Omental fat pad (tissue), 4 donors: ENCODE measurements around the gene SLC36A4. TPM values are rescaled to one million over a fixed set of nuclear protein-coding genes. Genes with fewer than 3 reads are reported as not detected.
"Not testable (repeated sequence)": the region's sequence is repeated elsewhere in the genome, so short reads cannot be mapped to it uniquely, and the experiment has no call there.

Source experiments
- ATAC-seq: fragments of 150-250 bp; one replicate; pipeline ENCODE4 v1.9.1; 2016; ENCODE audit warnings: mild to moderate bottlenecking, moderate library complexity; ENCODE audit not compliant: low FRiP score
- DNase-seq: peaks from one replicate; pipeline ENCODE4 v3.0.0-alpha.2; 2019; ENCODE audit warnings: low spot score
- CTCF ChIP-seq, 3 donors: fragments of 450-650 bp; IDR thresholded peaks; one replicate each; pipeline ENCODE4 v1.5.1; 2016 to 2017; ENCODE audit warnings: antibody characterized with exemption in 3 of 3, mild to moderate bottlenecking in 3 of 3, moderate library complexity in 2 of 3
- small RNA-seq: library from RNA; depleted of rRNA; stranded (forward); fragments of <200 nt; gene quantifications from one replicate; pipeline ENCODE3, GENCODE V24; 2016
- total RNA-seq, 4 donors: library from RNA; depleted of rRNA; stranded (reverse); fragments of >200 nt; gene quantifications; one replicate each; pipeline ENCODE4 v1.1.0, GENCODE V29; 2016

SLC36A4 gene
- total RNA-seq, 4 donors from 2014 or later, result 19.0 to 35.7 (median 23.0) TPM

- DNase-seq, result no peak
- ATAC-seq, result no peak
- TF ChIP-seq CTCF (IDR thresholded peaks at IDR 0.05), result no peak
These were observed 83.5 kb downstream of the SLC36A4 start for GRCh38 chr11:93114304-93114703.

GRCh38 chr11:93113824-93114223 is 84.0 kb downstream of the SLC36A4 start:
- DNase-seq (no peak), ATAC-seq (no peak)

GRCh38 chr11:93111147-93111546 is 86.6 kb downstream of the SLC36A4 start:
- not testable (repeated sequence) for DNase-seq, ATAC-seq

More at GRCh38 chr11:93113824-93114223, 84.0 kb downstream of the SLC36A4 start:
- TF ChIP-seq CTCF (IDR thresholded peaks at IDR 0.05), result no peak

- no peak for ATAC-seq
- no peak for DNase-seq
- TF ChIP-seq CTCF (IDR thresholded peaks at IDR 0.05), result no peak
These were observed 97.6 kb downstream of the SLC36A4 start for GRCh38 chr11:93100211-93100610.

GRCh38 chr11:93099806-93100205 is 98.0 kb downstream of the SLC36A4 start:
- no peak for ATAC-seq
- no peak for TF ChIP-seq CTCF (IDR thresholded peaks at IDR 0.05)
- no peak for DNase-seq

Small RNA genes lying within 50 kb of the gene (small RNA-seq; reads per million reads assigned to genes)
- not detected for gene AP003072.1

Other genes starting within 250 kb of the SLC36A4 start
- not detected for gene MTNR1B, start 228.3 kb downstream of the SLC36A4 start, total RNA-seq
- not detected for gene DEUP1, start 132.8 kb upstream of the SLC36A4 start, total RNA-seq